ENCODE results near the gene PRSS1. TPM values are rescaled to one million over a fixed set of nuclear protein-coding genes. Genes with fewer than 3 reads are reported as not detected.
A peak's percentile ranks its signal among the peaks of the same experiment; 100 is the strongest.
"Not testable (repeated sequence)": the region's sequence is repeated elsewhere in the genome, so short reads cannot be mapped to it uniquely, and the experiment has no call there.

Gene PRSS1
- total RNA-seq, 1 donor, result not detected

GRCh38 chr7:142746264-142746663, 3.0 kb upstream of the PRSS1 start:
- no peak for TF ChIP-seq CTCF (IDR thresholded peaks at IDR 0.05; ENCODE audit: insufficient read depth, low read depth, low read length)
- H3K4me3 ChIP-seq (ENCODE audit: low read depth, low read length), result no peak overlapping the region
- DNase-seq (ENCODE audit: low read depth), result no peak

GRCh38 chr7:142748410-142748809, 862 bp upstream of the PRSS1 start:
- DNase-seq (ENCODE audit: low read depth); H3K4me3 ChIP-seq (ENCODE audit: low read depth, low read length): not testable (repeated sequence)

DNA sequence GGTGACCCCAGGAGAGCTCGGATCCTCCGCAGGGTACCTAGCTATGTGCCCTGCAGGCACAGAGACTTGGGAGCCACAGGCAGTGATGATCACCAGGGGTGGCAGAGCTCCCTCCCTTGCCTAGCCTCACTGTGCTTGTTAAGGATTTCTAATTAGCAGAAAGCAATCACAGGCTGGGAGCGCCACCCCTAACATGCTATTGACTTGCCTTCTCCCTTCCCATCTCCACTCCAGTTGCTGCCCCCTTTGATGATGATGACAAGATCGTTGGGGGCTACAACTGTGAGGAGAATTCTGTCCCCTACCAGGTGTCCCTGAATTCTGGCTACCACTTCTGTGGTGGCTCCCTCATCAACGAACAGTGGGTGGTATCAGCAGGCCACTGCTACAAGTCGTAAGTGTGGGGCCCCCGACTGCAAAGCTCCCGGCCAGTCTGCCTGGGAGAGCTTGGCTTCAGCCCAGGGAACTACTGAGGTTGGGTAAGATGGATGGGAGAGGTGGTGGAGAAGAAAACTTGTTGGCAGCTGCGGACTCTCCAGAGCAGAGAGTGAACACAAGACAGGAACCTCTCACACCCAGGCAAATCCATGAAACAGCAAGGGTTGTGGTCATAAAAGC, 1.2 kb downstream of the PRSS1 start:
- no peak for DNase-seq (ENCODE audit: low read depth)
- TF ChIP-seq CTCF (IDR thresholded peaks at IDR 0.05; ENCODE audit: insufficient read depth, low read depth, low read length), result no peak
- no peak overlapping the region for H3K4me3 ChIP-seq (ENCODE audit: low read depth, low read length)

DNA sequence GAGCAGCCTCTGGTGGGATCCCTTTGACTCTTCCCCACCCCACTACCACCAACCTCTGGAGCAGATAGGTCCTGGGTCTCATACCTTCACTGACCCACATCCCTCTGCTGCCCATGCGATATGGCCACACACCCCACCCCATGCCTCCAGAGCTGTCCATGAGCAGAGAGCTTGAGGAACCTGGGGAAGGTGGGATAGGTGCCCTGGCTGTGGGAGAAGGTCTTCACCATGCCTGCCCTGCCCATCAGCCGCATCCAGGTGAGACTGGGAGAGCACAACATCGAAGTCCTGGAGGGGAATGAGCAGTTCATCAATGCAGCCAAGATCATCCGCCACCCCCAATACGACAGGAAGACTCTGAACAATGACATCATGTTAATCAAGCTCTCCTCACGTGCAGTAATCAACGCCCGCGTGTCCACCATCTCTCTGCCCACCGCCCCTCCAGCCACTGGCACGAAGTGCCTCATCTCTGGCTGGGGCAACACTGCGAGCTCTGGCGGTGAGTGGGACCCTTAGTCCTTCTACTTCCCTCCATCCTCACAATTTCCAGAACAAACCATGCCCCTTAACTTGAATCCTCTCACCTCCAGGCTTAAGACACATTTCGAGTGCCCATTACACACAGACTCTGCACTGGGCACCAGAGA, 2.4 kb downstream of the PRSS1 start:
- H3K4me3 ChIP-seq (ENCODE audit: low read depth, low read length); DNase-seq (ENCODE audit: low read depth): not testable (repeated sequence)

GRCh38 chr7:142752376-142753225, 3.3 kb downstream of the PRSS1 start:
- TF ChIP-seq CTCF (IDR thresholded peaks at IDR 0.05; ENCODE audit: insufficient read depth, low read depth, low read length), result no peak
- no peak overlapping the region for H3K4me3 ChIP-seq (ENCODE audit: low read depth, low read length)
- DNase-seq (ENCODE audit: low read depth), result no peak

DNA sequence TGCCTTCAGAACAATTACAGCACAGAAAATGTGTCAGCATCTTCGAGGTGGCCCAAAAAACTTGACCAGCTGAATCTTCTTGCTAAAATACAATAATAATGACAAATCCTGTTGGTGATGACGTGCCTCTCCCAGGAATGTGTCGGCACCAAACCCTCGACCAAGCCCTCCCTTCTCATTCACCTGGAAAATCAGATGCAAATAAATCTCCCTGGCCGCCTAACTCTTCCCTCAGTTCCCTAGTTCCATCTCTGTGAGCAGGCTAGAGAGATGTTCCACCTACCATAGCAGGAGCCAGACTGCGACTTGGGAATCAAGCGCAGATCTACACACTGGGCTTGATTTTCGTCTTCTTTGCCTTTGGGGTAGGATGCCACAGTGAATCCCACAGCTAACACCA, 4.1 kb downstream of the PRSS1 start:
- DNase-seq (ENCODE audit: low read depth), result no peak
- no peak overlapping the region for H3K4me3 ChIP-seq (ENCODE audit: low read depth, low read length)
- no peak for TF ChIP-seq CTCF (IDR thresholded peaks at IDR 0.05; ENCODE audit: insufficient read depth, low read depth, low read length)

DNA sequence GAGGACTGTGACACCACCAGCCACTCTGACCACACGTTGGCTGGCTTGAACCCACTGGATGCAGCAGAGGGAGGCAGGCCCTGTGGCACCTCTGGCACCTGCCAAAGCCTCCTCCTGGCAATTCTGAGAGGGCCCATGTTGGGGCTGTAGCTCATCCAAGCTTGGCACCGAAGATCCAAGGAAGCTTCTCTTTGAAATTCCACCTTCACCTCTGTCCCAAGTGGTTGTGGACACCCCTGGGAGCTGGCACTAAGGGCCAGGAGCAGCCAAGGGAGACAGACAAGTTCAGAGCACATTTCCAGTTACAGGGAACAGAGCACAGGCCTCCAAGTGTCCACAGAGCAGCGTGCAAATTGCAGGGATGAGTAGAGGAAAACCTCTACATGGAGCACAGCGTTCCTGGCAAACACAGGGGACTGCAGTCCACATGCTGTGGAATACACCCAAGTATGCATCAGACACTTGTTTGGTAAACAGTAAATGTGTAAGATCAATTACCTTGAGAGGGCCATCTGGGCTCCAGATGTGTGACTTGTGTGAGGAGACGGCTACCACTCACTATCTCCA, 4.7 kb downstream of the PRSS1 start:
- not testable (repeated sequence) for H3K4me3 ChIP-seq (ENCODE audit: low read depth, low read length)
- peak; percentile 75 for DNase-seq (ENCODE audit: low read depth)
